HG03045 (cell line): Measurements from ENCODE around the gene MORN4.
"Not testable (repeated sequence)": the region's sequence is repeated elsewhere in the genome, so short reads cannot be mapped to it uniquely, and the experiment has no call there.

Experiments
- ATAC-seq: cut with Tn5 transposase; IDR thresholded peaks from one replicate; pipeline ENCODE4 v1.9.1; 2021; ENCODE audit warnings: mild to moderate bottlenecking, moderate library complexity; ENCODE audit not compliant: unreplicated experiment

The MORN4 gene

GRCh38 chr10:97632949-97633884 lies at the start of gene MORN4:
Gene MORN4 (minus strand): TSS chr10:97633500. CDS start chr10:97619653, 13,847 bp downstream.
- peak; percentile 99 for ATAC-seq

- ATAC-seq: no peak
These were observed 48.7 kb upstream of the MORN4 start for GRCh38 chr10:97682042-97682441.

GRCh38 chr10:97679594-97679993 lies 46.3 kb upstream of the MORN4 start:
- ATAC-seq: no peak

GRCh38 chr10:97676770-97677581 lies 43.7 kb upstream of the MORN4 start:
- peak; percentile 65 for ATAC-seq

GRCh38 chr10:97675222-97675621 lies 41.9 kb upstream of the MORN4 start:
- no peak for ATAC-seq

GRCh38 chr10:97673736-97674525 lies 40.6 kb upstream of the MORN4 start:
- no peak for ATAC-seq

GRCh38 chr10:97669571-97669970 lies 36.3 kb upstream of the MORN4 start:
- ATAC-seq: no peak

GRCh38 chr10:97667463-97667862 lies 34.2 kb upstream of the MORN4 start:
- no peak for ATAC-seq

- no peak for ATAC-seq
These were observed 33.7 kb upstream of the MORN4 start for GRCh38 chr10:97666992-97667391.

- no peak for ATAC-seq
These were observed 31.1 kb upstream of the MORN4 start for GRCh38 chr10:97664282-97664850.

GRCh38 chr10:97659589-97659988 lies 26.3 kb upstream of the MORN4 start:
- no peak for ATAC-seq

GRCh38 chr10:97656777-97657176 lies 23.5 kb upstream of the MORN4 start:
- no peak for ATAC-seq

GRCh38 chr10:97651773-97652172 lies 18.5 kb upstream of the MORN4 start:
- no peak for ATAC-seq

- ATAC-seq: no peak
These were observed 17.4 kb upstream of the MORN4 start for GRCh38 chr10:97650726-97651125.

GRCh38 chr10:97649405-97649750 lies 16.1 kb upstream of the MORN4 start:
- ATAC-seq: not testable (repeated sequence)

- ATAC-seq: peak; percentile 65
These were observed 15.5 kb upstream of the MORN4 start for GRCh38 chr10:97648562-97649404.

GRCh38 chr10:97647556-97647955 lies 14.3 kb upstream of the MORN4 start:
- ATAC-seq: no peak

GRCh38 chr10:97644936-97645335 lies 11.6 kb upstream of the MORN4 start:
- no peak for ATAC-seq

GRCh38 chr10:97643441-97643985 lies 10.2 kb upstream of the MORN4 start:
- no peak for ATAC-seq
